HPDE6-E6E7 (cell line): ENCODE measurements around the gene SLCO1B1.
"Not testable (repeated sequence)": the region's sequence is repeated elsewhere in the genome, so short reads cannot be mapped to it uniquely, and the experiment has no call there.

ENCODE experiments used
- DNase-seq: peaks from one replicate; pipeline ENCODE4 v3.0.0; 2011; ENCODE audit warnings: missing footprints; ENCODE audit errors: extremely low spot score

Gene SLCO1B1

GRCh38 chr12:21130998-21131397 is at the start of gene SLCO1B1:
SLCO1B1 (plus strand) TSS chr12:21131194; CDS start chr12:21141575, 10,381 bp downstream.
- DNase-seq = no peak

- DNase-seq = not testable (repeated sequence)
Observed at GRCh38 chr12:21084753-21085152, 46.2 kb upstream of the SLCO1B1 start.

GRCh38 chr12:21111732-21112131 is 19.3 kb upstream of the SLCO1B1 start:
- no peak for DNase-seq

- no peak for DNase-seq
Observed at GRCh38 chr12:21113266-21113665, 17.7 kb upstream of the SLCO1B1 start.

- no peak for DNase-seq
Observed at GRCh38 chr12:21117995-21118394, 13.0 kb upstream of the SLCO1B1 start.

GRCh38 chr12:21118760-21119159 is 12.2 kb upstream of the SLCO1B1 start:
- no peak for DNase-seq

GRCh38 chr12:21129351-21129750 is 1.6 kb upstream of the SLCO1B1 start:
- DNase-seq = no peak

GRCh38 chr12:21129906-21130305 is 1.1 kb upstream of the SLCO1B1 start:
- DNase-seq = no peak

- not testable (repeated sequence) for DNase-seq
Observed at GRCh38 chr12:21137318-21137999, 6.5 kb downstream of the SLCO1B1 start.

- no peak for DNase-seq
Observed at GRCh38 chr12:21138016-21138415, 7.0 kb downstream of the SLCO1B1 start.

GRCh38 chr12:21144309-21144708 is 13.3 kb downstream of the SLCO1B1 start:
- DNase-seq = no peak

GRCh38 chr12:21149861-21150260 is 18.9 kb downstream of the SLCO1B1 start:
- not testable (repeated sequence) for DNase-seq

GRCh38 chr12:21151184-21151583 is 20.2 kb downstream of the SLCO1B1 start:
- DNase-seq = no peak

- no peak for DNase-seq
Observed at GRCh38 chr12:21155522-21156351, 24.7 kb downstream of the SLCO1B1 start.

GRCh38 chr12:21165048-21165447 is 34.1 kb downstream of the SLCO1B1 start:
- DNase-seq = no peak

- DNase-seq = peak; percentile 1
Observed at GRCh38 chr12:21169878-21170472, 39.0 kb downstream of the SLCO1B1 start.

- no peak for DNase-seq
Observed at GRCh38 chr12:21172079-21172478, 41.1 kb downstream of the SLCO1B1 start.

- DNase-seq = no peak
Observed at GRCh38 chr12:21183721-21184275, 52.8 kb downstream of the SLCO1B1 start.

GRCh38 chr12:21190016-21190415 is 59.0 kb downstream of the SLCO1B1 start:
- DNase-seq = no peak

- DNase-seq = not testable (repeated sequence)
Observed at GRCh38 chr12:21214433-21214832, 83.4 kb downstream of the SLCO1B1 start.

GRCh38 chr12:21219206-21219605 is 88.2 kb downstream of the SLCO1B1 start:
- no peak for DNase-seq

GRCh38 chr12:21220266-21220665 is 89.3 kb downstream of the SLCO1B1 start:
- no peak for DNase-seq
